Neural cell (in vitro differentiated cells): ENCODE results near the gene GOLGA5. TPM values are rescaled to one million over a fixed set of nuclear protein-coding genes. Genes with fewer than 3 reads are reported as not detected.

Experiments used
- H2AFZ ChIP-seq: fragments of 200-600, 300-800 bp; sonication (generic), shearing (Covaris generic); 2 replicates; pipeline ENCODE4 v1.6.0; 2014; ENCODE audit warnings: low read depth, mild to moderate bottlenecking, antibody characterized with exemption, low read length, moderate library complexity
- H3F3A ChIP-seq: fragments of 200-600 bp; shearing (Covaris generic); 2 replicates; pipeline ENCODE4 v1.6.1; 2016; ENCODE audit warnings: mild to moderate bottlenecking, moderate library complexity, mixed read lengths, antibody characterized with exemption, low read length; ENCODE audit not compliant: insufficient read depth, poor library complexity, severe bottlenecking
- H3K27ac ChIP-seq: fragments of 200-600, 300-800 bp; sonication (generic), shearing (Covaris generic); 2 replicates; pipeline ENCODE4 v1.5.1; 2014; ENCODE audit warnings: mild to moderate bottlenecking, low read length, moderate library complexity
- H3K27me3 ChIP-seq: fragments of 300-800, 200-600 bp; sonication (generic), shearing (Covaris generic); 2 replicates; pipeline ENCODE4 v1.6.0; 2014; ENCODE audit warnings: mild to moderate bottlenecking, low read depth, low read length, moderate library complexity; ENCODE audit not compliant: insufficient read depth
- H3K36me3 ChIP-seq: fragments of 300-800, 200-600 bp; sonication (generic), shearing (Covaris generic); 2 replicates; pipeline ENCODE4 v1.5.1; 2014; ENCODE audit warnings: mild to moderate bottlenecking, antibody characterized with exemption, low read length, moderate library complexity; ENCODE audit not compliant: insufficient read depth
- H3K4me2 ChIP-seq: fragments of 300-800, 200-600 bp; sonication (generic), shearing (Covaris generic); 2 replicates; pipeline ENCODE4 v1.6.0; 2014; ENCODE audit warnings: mild to moderate bottlenecking, low read length
- H3K4me3 ChIP-seq: fragments of 300-800, 200-600 bp; sonication (generic), shearing (Covaris generic); 2 replicates; pipeline ENCODE4 v1.5.1; 2014; ENCODE audit warnings: mild to moderate bottlenecking, low read length, moderate library complexity
- H3K79me2 ChIP-seq: fragments of 200-600 bp; shearing (Covaris generic); replicated peaks from 2 replicates; pipeline ENCODE4 v1.6.0; 2014; ENCODE audit warnings: mild to moderate bottlenecking, low read length, moderate library complexity; ENCODE audit not compliant: insufficient read depth
- H3K9ac ChIP-seq: fragments of 300-800, 200-600 bp; sonication (generic), shearing (Covaris generic); 2 replicates; pipeline ENCODE4 v1.6.1; 2016; ENCODE audit warnings: mild to moderate bottlenecking, low read length, mixed read lengths
- H3K9me2 ChIP-seq: fragments of 200-600 bp; shearing (Covaris generic); 2 replicates; pipeline ENCODE4 v1.6.1; 2016; ENCODE audit warnings: mild to moderate bottlenecking, low read length, mixed read lengths; ENCODE audit not compliant: insufficient read depth
- H3K9me3 ChIP-seq: fragments of 200-600, 300-800 bp; sonication (generic), shearing (Covaris generic); 2 replicates; pipeline ENCODE4 v1.6.1; 2016; ENCODE audit warnings: mild to moderate bottlenecking, mixed run types, low read length, moderate library complexity, mixed read lengths
- H4K20me1 ChIP-seq: fragments of 200-600 bp; shearing (Covaris generic); 2 replicates; pipeline ENCODE4 v1.6.1; 2016; ENCODE audit warnings: mild to moderate bottlenecking, mixed run types; ENCODE audit not compliant: insufficient read depth
- CTCF ChIP-seq: fragments of 450-650 bp; IDR thresholded peaks from 2 replicates; pipeline ENCODE4 v1.5.1; 2014; ENCODE audit warnings: antibody characterized with exemption, mild to moderate bottlenecking, moderate library complexity; ENCODE audit not compliant: poor library complexity, severe bottlenecking
- MXI1 ChIP-seq: fragments of 450-650 bp; conservative IDR thresholded peaks from 2 replicates; pipeline ENCODE4 v1.6.1; 2014; ENCODE audit warnings: antibody characterized with exemption, mild to moderate bottlenecking; ENCODE audit not compliant: poor library complexity, severe bottlenecking
- POLR2AphosphoS5 ChIP-seq: IDR thresholded peaks from 2 replicates; pipeline ENCODE4 v1.6.1; 2012
- RAD21 ChIP-seq: fragments of 450-650 bp; conservative IDR thresholded peaks from 2 replicates; pipeline ENCODE4 v1.6.1; 2014; ENCODE audit warnings: antibody characterized with exemption, mild to moderate bottlenecking, moderate library complexity
- REST ChIP-seq: IDR thresholded peaks from 2 replicates; pipeline ENCODE4 v1.6.1; 2012; ENCODE audit warnings: borderline replicate concordance
- SMC3 ChIP-seq: fragments of 450-650 bp; conservative IDR thresholded peaks from 2 replicates; pipeline ENCODE4 v1.6.1; 2014; ENCODE audit warnings: antibody characterized with exemption, mild to moderate bottlenecking, moderate library complexity; ENCODE audit not compliant: poor library complexity
- polyA plus RNA-seq: library from polyadenylated mRNA; depleted of rRNA; stranded (reverse); fragments of >200 nt; gene quantifications from 2 replicates; pipeline ENCODE4 v1.2.3, GENCODE V29; 2014

The GOLGA5 gene
- polyA plus RNA-seq, 1 donor from 2014 or later: 35.7 TPM

GRCh38 chr14:92802678-92803077 lies 8.6 kb downstream of the GOLGA5 start:
- no peak overlapping the region for H3K4me3 ChIP-seq
- no peaks in the 10 kb centered on the region for H3F3A ChIP-seq
- no peak overlapping the region for H3K4me2 ChIP-seq
- no peaks in the 10 kb centered on the region for H4K20me1 ChIP-seq
- no peaks in the 10 kb centered on the region for H3K9me2 ChIP-seq
- TF ChIP-seq CTCF (no peak), REST (no peak)
- H3K9ac ChIP-seq: no peak overlapping the region
- H3K36me3 ChIP-seq: peaks cover 5% of the 10 kb centered on the region
- no peak overlapping the region for H2AFZ ChIP-seq
- no peaks in the 10 kb centered on the region for H3K27me3 ChIP-seq
- H3K79me2 ChIP-seq: peaks cover 36% of the 10 kb centered on the region
- no peaks in the 10 kb centered on the region for H3K9me3 ChIP-seq
- H3K27ac ChIP-seq: no peak overlapping the region

GRCh38 chr14:92813201-92813600 lies 19.1 kb downstream of the GOLGA5 start:
- no peak overlapping the region for H2AFZ ChIP-seq
- no peaks in the 10 kb centered on the region for H3K79me2 ChIP-seq
- H3K9ac ChIP-seq: no peak overlapping the region
- H3K9me3 ChIP-seq: no peaks in the 10 kb centered on the region
- peaks cover 25% of the 10 kb centered on the region for H3K36me3 ChIP-seq
- H3K9me2 ChIP-seq: no peaks in the 10 kb centered on the region
- TF ChIP-seq POLR2AphosphoS5 (no peak), MXI1 (no peak), SMC3 (no peak), REST (no peak), RAD21 (no peak)
- H3K4me2 ChIP-seq: no peak overlapping the region
- no peaks in the 10 kb centered on the region for H4K20me1 ChIP-seq
- no peaks in the 10 kb centered on the region for H3K27me3 ChIP-seq
- no peaks in the 10 kb centered on the region for H3F3A ChIP-seq
- H3K27ac ChIP-seq: no peak overlapping the region
- no peak overlapping the region for H3K4me3 ChIP-seq
